Neural cell (in vitro differentiated cells): Measurements from ENCODE around the gene NPTXR. TPM values are rescaled to one million over a fixed set of nuclear protein-coding genes. Genes with fewer than 3 reads are reported as not detected.

Experiments used
- H2AFZ ChIP-seq: fragments of 200-600, 300-800 bp; sonication (generic), shearing (Covaris generic); 2 replicates; pipeline ENCODE4 v1.6.0; 2014; ENCODE audit warnings: low read depth, mild to moderate bottlenecking, antibody characterized with exemption, low read length, moderate library complexity
- H3F3A ChIP-seq: fragments of 200-600 bp; shearing (Covaris generic); 2 replicates; pipeline ENCODE4 v1.6.1; 2016; ENCODE audit warnings: mild to moderate bottlenecking, moderate library complexity, mixed read lengths, antibody characterized with exemption, low read length; ENCODE audit not compliant: insufficient read depth, poor library complexity, severe bottlenecking
- H3K27ac ChIP-seq: fragments of 200-600, 300-800 bp; sonication (generic), shearing (Covaris generic); 2 replicates; pipeline ENCODE4 v1.5.1; 2014; ENCODE audit warnings: mild to moderate bottlenecking, low read length, moderate library complexity
- H3K27me3 ChIP-seq: fragments of 300-800, 200-600 bp; sonication (generic), shearing (Covaris generic); 2 replicates; pipeline ENCODE4 v1.6.0; 2014; ENCODE audit warnings: mild to moderate bottlenecking, low read depth, low read length, moderate library complexity; ENCODE audit not compliant: insufficient read depth
- H3K36me3 ChIP-seq: fragments of 300-800, 200-600 bp; sonication (generic), shearing (Covaris generic); 2 replicates; pipeline ENCODE4 v1.5.1; 2014; ENCODE audit warnings: mild to moderate bottlenecking, antibody characterized with exemption, low read length, moderate library complexity; ENCODE audit not compliant: insufficient read depth
- H3K4me2 ChIP-seq: fragments of 300-800, 200-600 bp; sonication (generic), shearing (Covaris generic); 2 replicates; pipeline ENCODE4 v1.6.0; 2014; ENCODE audit warnings: mild to moderate bottlenecking, low read length
- H3K4me3 ChIP-seq: fragments of 300-800, 200-600 bp; sonication (generic), shearing (Covaris generic); 2 replicates; pipeline ENCODE4 v1.5.1; 2014; ENCODE audit warnings: mild to moderate bottlenecking, low read length, moderate library complexity
- H3K79me2 ChIP-seq: fragments of 200-600 bp; shearing (Covaris generic); replicated peaks from 2 replicates; pipeline ENCODE4 v1.6.0; 2014; ENCODE audit warnings: mild to moderate bottlenecking, low read length, moderate library complexity; ENCODE audit not compliant: insufficient read depth
- H3K9ac ChIP-seq: fragments of 300-800, 200-600 bp; sonication (generic), shearing (Covaris generic); 2 replicates; pipeline ENCODE4 v1.6.1; 2016; ENCODE audit warnings: mild to moderate bottlenecking, low read length, mixed read lengths
- H3K9me2 ChIP-seq: fragments of 200-600 bp; shearing (Covaris generic); 2 replicates; pipeline ENCODE4 v1.6.1; 2016; ENCODE audit warnings: mild to moderate bottlenecking, low read length, mixed read lengths; ENCODE audit not compliant: insufficient read depth
- H3K9me3 ChIP-seq: fragments of 200-600, 300-800 bp; sonication (generic), shearing (Covaris generic); 2 replicates; pipeline ENCODE4 v1.6.1; 2016; ENCODE audit warnings: mild to moderate bottlenecking, mixed run types, low read length, moderate library complexity, mixed read lengths
- H4K20me1 ChIP-seq: fragments of 200-600 bp; shearing (Covaris generic); 2 replicates; pipeline ENCODE4 v1.6.1; 2016; ENCODE audit warnings: mild to moderate bottlenecking, mixed run types; ENCODE audit not compliant: insufficient read depth
- EP300 ChIP-seq: fragments of 450-650 bp; conservative IDR thresholded peaks from 2 replicates; pipeline ENCODE4 v1.6.1; 2014; ENCODE audit warnings: antibody characterized with exemption, mild to moderate bottlenecking, moderate library complexity; ENCODE audit not compliant: poor library complexity, severe bottlenecking
- EZH2 ChIP-seq: fragments of 200-600, 300-800 bp; shearing (Covaris generic), sonication (generic); IDR thresholded peaks from 2 replicates; pipeline ENCODE4 v1.6.1; 2014; ENCODE audit warnings: antibody characterized with exemption, low read length, borderline replicate concordance, mild to moderate bottlenecking; ENCODE audit not compliant: insufficient read depth, poor library complexity, severe bottlenecking
- MXI1 ChIP-seq: fragments of 450-650 bp; conservative IDR thresholded peaks from 2 replicates; pipeline ENCODE4 v1.6.1; 2014; ENCODE audit warnings: antibody characterized with exemption, mild to moderate bottlenecking; ENCODE audit not compliant: poor library complexity, severe bottlenecking
- POLR2AphosphoS5 ChIP-seq: IDR thresholded peaks from 2 replicates; pipeline ENCODE4 v1.6.1; 2012
- RAD21 ChIP-seq: fragments of 450-650 bp; conservative IDR thresholded peaks from 2 replicates; pipeline ENCODE4 v1.6.1; 2014; ENCODE audit warnings: antibody characterized with exemption, mild to moderate bottlenecking, moderate library complexity
- REST ChIP-seq: IDR thresholded peaks from 2 replicates; pipeline ENCODE4 v1.6.1; 2012; ENCODE audit warnings: borderline replicate concordance
- SMC3 ChIP-seq: fragments of 450-650 bp; conservative IDR thresholded peaks from 2 replicates; pipeline ENCODE4 v1.6.1; 2014; ENCODE audit warnings: antibody characterized with exemption, mild to moderate bottlenecking, moderate library complexity; ENCODE audit not compliant: poor library complexity
- TAF1 ChIP-seq: IDR thresholded peaks from 2 replicates; pipeline ENCODE4 v1.6.1; 2012; ENCODE audit warnings: low read depth
- polyA plus RNA-seq: library from polyadenylated mRNA; depleted of rRNA; stranded (reverse); fragments of >200 nt; gene quantifications from 2 replicates; pipeline ENCODE4 v1.2.3, GENCODE V29; 2014

NPTXR gene
- polyA plus RNA-seq, 1 donor from 2014 or later: 17.0 TPM

GRCh38 chr22:38834991-38835390 lies 8.8 kb downstream of the NPTXR start:
- Histone ChIP-seq H2AFZ (no peak overlapping the region), H3K9me2 (no peaks in the 10 kb centered on the region), H4K20me1 (no peaks in the 10 kb centered on the region), H3K36me3 (no peaks in the 10 kb centered on the region), H3K4me2 (no peak overlapping the region), H3K27me3 (no peaks in the 10 kb centered on the region), H3K27ac (no peak overlapping the region), H3F3A (no peaks in the 10 kb centered on the region), H3K79me2 (no peaks in the 10 kb centered on the region), H3K4me3 (no peak overlapping the region), H3K9me3 (no peaks in the 10 kb centered on the region), H3K9ac (no peak overlapping the region)
- TF ChIP-seq POLR2AphosphoS5: no peak

DNA sequence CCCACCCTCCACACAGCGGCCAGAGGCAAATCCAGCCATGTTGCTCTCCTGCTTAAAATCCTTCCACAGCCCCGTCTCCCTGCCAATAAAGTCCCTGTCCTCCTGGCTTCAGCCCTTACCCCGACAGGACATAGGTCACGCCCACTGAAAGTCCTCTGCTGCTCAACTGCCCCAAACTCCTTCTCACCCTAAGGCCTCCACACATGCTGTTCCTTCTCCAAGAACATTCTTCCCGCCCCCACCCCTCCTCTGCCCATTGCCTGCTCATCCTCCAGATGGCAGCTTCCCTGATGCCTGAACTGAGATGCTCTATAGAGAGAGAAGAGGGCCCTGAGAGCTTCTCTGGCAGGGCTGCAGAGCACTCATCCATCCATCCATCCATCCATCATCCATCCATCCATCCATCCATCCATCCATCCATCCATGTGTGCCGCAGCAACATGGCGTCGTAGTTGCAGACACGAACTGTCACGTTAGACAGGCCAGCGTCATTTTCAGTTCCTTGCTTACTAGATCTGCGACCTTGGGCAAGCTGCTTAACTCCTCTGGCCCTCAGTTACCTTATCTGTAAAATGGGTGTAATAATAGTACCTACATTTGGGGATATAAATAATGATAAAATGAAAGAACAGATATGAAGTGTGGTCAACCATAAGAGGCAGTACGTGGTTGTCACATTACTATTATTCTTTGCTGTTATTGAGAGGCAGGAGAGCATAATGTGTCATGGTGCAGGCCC lies 9.4 kb downstream of the NPTXR start:
- no peak overlapping the region for H3K9ac ChIP-seq

GRCh38 chr22:38833061-38833460 lies 10.8 kb downstream of the NPTXR start:
- no peak overlapping the region for H3K4me3 ChIP-seq
- no peaks in the 10 kb centered on the region for H4K20me1 ChIP-seq
- H3K27me3 ChIP-seq: no peaks in the 10 kb centered on the region
- no peak overlapping the region for H3K4me2 ChIP-seq
- H3K9me3 ChIP-seq: no peaks in the 10 kb centered on the region
- no peaks in the 10 kb centered on the region for H3F3A ChIP-seq
- H3K9me2 ChIP-seq: no peaks in the 10 kb centered on the region
- no peak overlapping the region for H3K27ac ChIP-seq
- H3K36me3 ChIP-seq: no peaks in the 10 kb centered on the region
- H2AFZ ChIP-seq: no peak overlapping the region
- H3K9ac ChIP-seq: no peak overlapping the region
- H3K79me2 ChIP-seq: no peaks in the 10 kb centered on the region
- TF ChIP-seq POLR2AphosphoS5 (no peak), EZH2 (no peak), SMC3 (no peak), MXI1 (no peak), REST (no peak), TAF1 (no peak), RAD21 (no peak)

More for the DNA sequence above, 9.4 kb downstream of the NPTXR start:
- H3K9me3 ChIP-seq: no peaks in the 10 kb centered on the region
- no peaks in the 10 kb centered on the region for H3F3A ChIP-seq
- no peak overlapping the region for H3K4me2 ChIP-seq
- H3K9me2 ChIP-seq: no peaks in the 10 kb centered on the region
- TF ChIP-seq MXI1 (no peak), POLR2AphosphoS5 (no peak), EP300 (no peak), REST (no peak), TAF1 (no peak), RAD21 (no peak), SMC3 (no peak), EZH2 (no peak)
- no peaks in the 10 kb centered on the region for H4K20me1 ChIP-seq
- H3K36me3 ChIP-seq: no peaks in the 10 kb centered on the region
- no peak overlapping the region for H2AFZ ChIP-seq
- no peaks in the 10 kb centered on the region for H3K79me2 ChIP-seq
- H3K4me3 ChIP-seq: no peak overlapping the region
- no peaks in the 10 kb centered on the region for H3K27me3 ChIP-seq
- H3K27ac ChIP-seq: no peak overlapping the region
